ENCODE results near the gene RFX1. TPM values are rescaled to one million over a fixed set of nuclear protein-coding genes. Genes with fewer than 3 reads are reported as not detected.

Gene RFX1
- total and polyA plus RNA-seq, 2 of the 13 experiments (the other 11 are each of a cell fraction or from before 2014, with no cell fraction given): 1.1 to 1.3 TPM

DNA sequence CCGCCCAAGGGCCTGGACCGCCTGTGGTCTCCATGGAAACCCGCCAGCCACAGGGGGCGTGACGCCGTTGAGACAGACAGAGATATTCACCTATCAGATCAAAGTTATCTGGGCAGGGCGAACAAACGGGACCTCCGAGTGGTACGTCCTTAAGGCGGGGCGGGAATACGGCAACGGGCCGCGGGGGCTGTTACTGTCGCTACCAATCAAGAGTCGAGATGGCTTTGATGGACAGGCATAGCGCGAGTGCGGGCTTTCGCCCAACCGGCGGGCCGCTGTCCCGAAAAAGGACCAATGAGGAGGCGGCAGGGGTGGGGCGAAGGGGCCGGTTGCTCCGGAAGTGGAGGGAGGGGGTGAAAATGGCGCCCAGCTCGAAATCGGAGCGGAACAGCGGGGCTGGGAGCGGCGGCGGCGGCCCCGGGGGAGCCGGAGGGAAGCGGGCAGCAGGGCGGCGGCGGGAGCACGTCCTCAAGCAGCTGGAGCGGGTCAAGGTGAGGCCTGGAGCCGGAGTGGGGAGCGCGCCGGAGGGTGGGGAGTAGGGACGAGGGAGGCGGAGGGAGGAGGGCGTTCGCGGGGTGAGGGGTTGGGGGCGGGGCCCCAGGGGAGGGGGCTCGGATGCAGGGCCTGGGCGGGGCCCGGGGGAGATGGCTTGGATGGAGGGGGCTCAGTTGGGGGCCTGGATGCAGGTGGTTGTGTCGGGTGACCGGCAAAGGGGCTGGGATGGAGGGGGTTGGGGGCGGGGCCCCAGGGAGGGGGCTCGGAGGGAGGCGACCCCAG is 53.8 kb downstream of the RFX1 start, which contains the start of gene DCAF15 (continued):
- TF ChIP-seq ZFP91 (CRISPR knock-in tag; IDR thresholded peaks at IDR 0.05; ENCODE audit: borderline replicate concordance): peak; percentile 54; the same call in 1 of the 2 replicates
- TF ChIP-seq NFYB (CRISPR knock-in tag; IDR thresholded peaks at IDR 0.05): peak; percentile 98
- TF ChIP-seq MXD4 (CRISPR knock-in tag; IDR thresholded peaks at IDR 0.05): no peak
- TF ChIP-seq RARA (CRISPR knock-in tag; IDR thresholded peaks at IDR 0.05): no peak
- peak; percentile 30; the same call in 1 of the 2 replicates for TF ChIP-seq ZFX (CRISPR knock-in tag; IDR thresholded peaks at IDR 0.05; ENCODE audit: low read depth)
- no peak for TF ChIP-seq NONO (IDR thresholded peaks at IDR 0.05)
- TF ChIP-seq NONO (CRISPR knock-in tag; conservative IDR thresholded peaks at IDR 0.05): peak; percentile 50; the same call in 1 of the 2 replicates
- TF ChIP-seq RBFOX2 (IDR thresholded peaks at IDR 0.05; ENCODE audit: low read depth, low read length): peak; percentile 88
- TF ChIP-seq HDAC1 (CRISPR knock-in tag; IDR thresholded peaks at IDR 0.05): peak; percentile 84
- TF ChIP-seq, protein P1, sequence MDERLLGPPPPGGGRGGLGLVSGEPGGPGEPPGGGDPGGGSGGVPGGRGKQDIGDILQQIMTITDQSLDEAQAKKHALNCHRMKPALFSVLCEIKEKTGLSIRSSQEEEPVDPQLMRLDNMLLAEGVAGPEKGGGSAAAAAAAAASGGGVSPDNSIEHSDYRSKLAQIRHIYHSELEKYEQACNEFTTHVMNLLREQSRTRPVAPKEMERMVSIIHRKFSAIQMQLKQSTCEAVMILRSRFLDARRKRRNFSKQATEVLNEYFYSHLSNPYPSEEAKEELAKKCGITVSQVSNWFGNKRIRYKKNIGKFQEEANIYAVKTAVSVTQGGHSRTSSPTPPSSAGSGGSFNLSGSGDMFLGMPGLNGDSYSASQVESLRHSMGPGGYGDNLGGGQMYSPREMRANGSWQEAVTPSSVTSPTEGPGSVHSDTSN (CRISPR knock-in tag; IDR thresholded peaks at IDR 0.05): peak; percentile 98
- TF ChIP-seq FOXC1 (CRISPR knock-in tag; IDR thresholded peaks at IDR 0.05; ENCODE audit: borderline replicate concordance): no peak
- TF ChIP-seq MED1 (CRISPR knock-in tag; IDR thresholded peaks at IDR 0.05): 0 out of 2 replicates have a peak, but pooled peaks have one; percentile 26
- TF ChIP-seq HNRNPK (IDR thresholded peaks at IDR 0.05; ENCODE audit: low read depth, low read length, poor library complexity, severe bottlenecking): peak; percentile 95
- peak; percentile 84 for TF ChIP-seq GMEB1 (CRISPR knock-in tag; IDR thresholded peaks at IDR 0.05; ENCODE audit: borderline replicate concordance)
- TF ChIP-seq, protein P2, sequence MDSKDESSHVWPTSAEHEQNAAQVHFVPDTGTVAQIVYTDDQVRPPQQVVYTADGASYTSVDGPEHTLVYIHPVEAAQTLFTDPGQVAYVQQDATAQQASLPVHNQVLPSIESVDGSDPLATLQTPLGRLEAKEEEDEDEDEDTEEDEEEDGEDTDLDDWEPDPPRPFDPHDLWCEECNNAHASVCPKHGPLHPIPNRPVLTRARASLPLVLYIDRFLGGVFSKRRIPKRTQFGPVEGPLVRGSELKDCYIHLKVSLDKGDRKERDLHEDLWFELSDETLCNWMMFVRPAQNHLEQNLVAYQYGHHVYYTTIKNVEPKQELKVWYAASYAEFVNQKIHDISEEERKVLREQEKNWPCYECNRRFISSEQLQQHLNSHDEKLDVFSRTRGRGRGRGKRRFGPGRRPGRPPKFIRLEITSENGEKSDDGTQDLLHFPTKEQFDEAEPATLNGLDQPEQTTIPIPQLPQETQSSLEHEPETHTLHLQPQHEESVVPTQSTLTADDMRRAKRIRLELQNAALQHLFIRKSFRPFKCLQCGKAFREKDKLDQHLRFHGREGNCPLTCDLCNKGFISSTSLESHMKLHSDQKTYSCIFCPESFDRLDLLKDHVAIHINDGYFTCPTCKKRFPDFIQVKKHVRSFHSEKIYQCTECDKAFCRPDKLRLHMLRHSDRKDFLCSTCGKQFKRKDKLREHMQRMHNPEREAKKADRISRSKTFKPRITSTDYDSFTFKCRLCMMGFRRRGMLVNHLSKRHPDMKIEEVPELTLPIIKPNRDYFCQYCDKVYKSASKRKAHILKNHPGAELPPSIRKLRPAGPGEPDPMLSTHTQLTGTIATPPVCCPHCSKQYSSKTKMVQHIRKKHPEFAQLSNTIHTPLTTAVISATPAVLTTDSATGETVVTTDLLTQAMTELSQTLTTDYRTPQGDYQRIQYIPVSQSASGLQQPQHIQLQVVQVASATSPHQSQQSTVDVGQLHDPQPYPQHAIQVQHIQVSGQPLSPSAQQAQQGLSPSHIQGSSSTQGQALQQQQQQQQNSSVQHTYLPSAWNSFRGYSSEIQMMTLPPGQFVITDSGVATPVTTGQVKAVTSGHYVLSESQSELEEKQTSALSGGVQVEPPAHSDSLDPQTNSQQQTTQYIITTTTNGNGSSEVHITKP (CRISPR knock-in tag; IDR thresholded peaks at IDR 0.05; ENCODE audit: low read depth): 0 out of 2 replicates have a peak, but pooled peaks have one; percentile 33
- no peak for TF ChIP-seq ZNF558 (CRISPR knock-in tag; IDR thresholded peaks at IDR 0.05; ENCODE audit: borderline replicate concordance)
- TF ChIP-seq NFRKB (IDR thresholded peaks at IDR 0.05): peak; percentile 60; the same call in 1 of the 2 replicates
- TF ChIP-seq KMT2B (CRISPR knock-in tag; IDR thresholded peaks at IDR 0.05): peak; percentile 64; the same call in 1 of the 2 replicates
- TF ChIP-seq RFX3 (CRISPR knock-in tag; IDR thresholded peaks at IDR 0.05): peak; percentile 89
- TF ChIP-seq YEATS2 (CRISPR knock-in tag; IDR thresholded peaks at IDR 0.05; ENCODE audit: borderline replicate concordance): no peak
- TF ChIP-seq THAP11 (CRISPR knock-in tag; IDR thresholded peaks at IDR 0.05): peak; percentile 72
